Stimulated activated CD8-positive, alpha-beta memory T cell treated with anti-CD3 and anti-CD28 coated beads, Interleukin-12 subunit alpha, Interleukin-12 subunit beta, amount 100 ng/mL, for 24 hours (primary cell): ENCODE results near the gene HSFX3.
"Not testable (repeated sequence)": the region's sequence is repeated elsewhere in the genome, so short reads cannot be mapped to it uniquely, and the experiment has no call there.

ENCODE experiments used
- DNase-seq: peaks from one replicate; pipeline ENCODE4 v3.0.0-alpha.2; 2020; ENCODE audit errors: extremely low read depth

The HSFX3 gene

DNA sequence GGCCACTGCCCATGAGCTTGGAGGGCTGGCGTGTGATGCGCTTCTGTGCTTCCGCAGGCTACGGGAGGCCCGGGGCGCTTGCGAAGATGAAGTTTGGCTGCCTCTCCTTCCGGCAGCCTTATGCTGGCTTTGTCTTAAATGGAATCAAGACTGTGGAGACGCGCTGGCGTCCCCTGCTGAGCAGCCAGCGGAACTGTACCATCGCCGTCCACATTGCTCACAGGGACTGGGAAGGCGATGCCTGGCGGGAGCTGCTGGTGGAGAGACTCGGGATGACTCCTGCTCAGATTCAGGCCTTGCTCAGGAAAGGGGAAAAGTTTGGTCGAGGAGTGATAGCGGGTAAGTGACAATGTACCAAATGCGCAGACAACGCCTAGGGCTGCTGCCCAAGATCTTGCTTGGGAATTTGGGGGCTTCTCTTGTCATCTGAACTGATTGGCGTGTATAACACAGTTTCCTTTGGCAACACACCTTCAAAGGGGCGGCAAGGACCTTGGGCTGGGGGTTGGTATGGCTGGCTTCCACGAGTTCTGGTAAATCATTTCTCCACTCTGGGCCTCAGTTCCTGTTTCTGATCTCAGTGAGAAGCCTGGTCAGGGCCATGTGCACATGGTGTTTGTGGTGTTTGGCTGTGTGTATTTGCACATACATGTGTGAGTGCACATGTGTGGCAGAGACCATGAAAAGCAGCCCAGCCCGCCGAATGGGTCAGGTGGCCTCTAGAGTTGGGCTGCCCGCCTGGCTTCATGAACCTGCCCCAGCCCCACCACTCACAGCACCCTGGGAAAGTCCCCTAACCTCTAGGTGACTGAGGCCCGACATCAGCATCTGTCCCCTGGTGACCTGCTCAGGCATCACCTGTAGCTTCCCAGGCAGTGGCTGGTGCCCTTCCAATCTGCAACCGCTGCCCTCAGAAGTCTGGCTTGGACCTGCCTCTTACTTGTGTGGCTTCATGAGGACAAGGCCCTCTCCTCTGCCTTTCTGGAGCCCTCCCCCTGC, 3.9 kb downstream of the HSFX3 start:
- DNase-seq = not testable (repeated sequence)

DNA sequence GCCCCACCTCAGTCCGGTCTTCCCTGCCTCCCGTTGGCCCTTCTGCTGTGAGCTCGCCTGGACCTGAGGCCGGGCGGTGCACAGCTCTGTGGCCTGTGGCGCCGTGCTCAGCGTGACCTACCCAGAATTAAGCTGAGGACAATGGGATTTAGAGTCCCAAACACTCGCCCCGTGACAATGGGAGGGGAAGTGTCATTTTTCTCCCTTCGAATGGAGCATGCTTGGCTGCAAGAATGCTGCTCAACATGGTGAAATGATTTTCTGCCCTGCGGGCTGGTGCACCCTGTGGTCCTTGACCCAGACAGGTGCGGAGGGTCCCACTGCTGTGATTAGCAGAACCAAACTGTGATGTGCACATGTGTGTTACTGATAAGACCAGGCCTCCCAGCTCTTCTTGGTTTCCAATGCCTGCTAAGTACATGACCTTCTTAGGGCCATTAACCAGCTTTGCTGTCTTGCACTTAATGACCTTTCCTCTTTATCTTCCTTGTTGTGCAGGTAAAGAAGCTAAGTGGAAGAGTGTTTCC, 8.1 kb downstream of the HSFX3 start:
- no peak for DNase-seq

DNA sequence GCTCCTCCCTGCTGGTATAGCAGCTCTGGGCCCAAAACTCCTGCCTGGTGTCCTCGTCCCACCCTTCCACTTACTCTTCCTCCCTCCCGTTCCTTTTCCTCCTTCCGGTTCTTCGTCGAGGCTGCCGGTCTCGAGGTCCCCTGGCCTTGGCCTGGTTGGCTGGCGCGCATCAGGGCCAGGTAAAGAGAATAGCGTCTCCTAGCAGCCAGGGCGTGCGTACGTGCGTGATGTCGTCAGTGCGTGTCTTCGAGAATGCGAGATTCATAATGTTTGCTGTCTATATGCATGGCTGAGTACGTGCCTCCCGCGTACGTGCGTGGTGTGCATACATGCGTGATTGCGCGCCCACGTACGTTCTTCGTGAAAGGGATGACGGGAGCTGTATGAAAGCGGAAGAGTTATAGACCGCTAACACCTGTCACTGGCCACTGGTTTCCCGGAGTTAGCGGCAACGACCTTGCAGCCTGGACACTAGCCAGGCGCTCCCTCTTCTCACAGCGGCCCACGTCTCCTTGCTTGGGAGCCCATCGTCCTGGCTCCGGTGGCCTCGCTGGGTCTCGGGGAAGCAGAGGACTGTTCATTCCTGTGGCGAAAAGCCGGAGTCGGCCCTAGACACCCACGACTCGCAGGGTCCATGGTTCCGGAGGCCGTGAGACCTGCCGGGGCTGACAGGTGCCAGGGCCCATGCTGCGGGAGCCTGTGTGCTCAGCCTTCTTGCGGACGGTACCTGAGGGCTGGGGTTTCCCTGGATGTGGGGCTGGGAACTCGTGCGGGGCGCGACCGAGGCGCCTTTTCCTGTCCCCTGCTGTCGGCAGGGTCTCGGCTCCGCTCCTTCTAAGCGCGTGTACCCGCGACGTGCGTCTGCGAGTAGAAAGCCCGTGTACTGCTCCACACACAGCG, 8.9 kb downstream of the HSFX3 start, which contains the start of gene EOLA1:
Gene EOLA1, plus strand, starts transcription at position 392 of the 900 bp plus-strand sequence. CDS start 4,619 bp downstream, outside the sequence.
- DNase-seq = peak; percentile 71

DNA sequence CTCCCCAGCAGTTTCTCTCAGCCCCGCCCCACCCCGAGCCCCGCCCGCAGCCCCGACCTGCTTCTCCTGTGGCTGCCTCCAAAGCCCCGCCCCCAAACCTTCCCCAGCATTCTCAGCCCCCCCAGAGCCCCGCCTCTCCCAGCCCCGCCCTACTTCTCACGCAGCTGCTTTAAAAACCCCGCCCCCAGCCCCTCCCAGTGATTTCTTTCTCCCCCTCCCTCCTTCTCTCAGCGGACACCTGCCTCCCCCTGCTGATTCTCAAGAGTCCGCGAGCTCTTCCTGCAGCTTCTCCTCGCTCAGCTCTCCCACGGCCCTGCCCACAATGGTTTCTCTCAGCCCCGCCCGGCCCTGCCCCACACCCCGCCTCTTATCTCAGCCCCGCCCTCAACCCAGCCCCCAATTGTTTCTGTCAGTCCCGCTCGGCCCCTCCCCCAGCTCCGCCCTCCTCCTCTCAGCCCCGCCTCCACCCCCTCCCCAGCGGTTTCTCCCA, 9.5 kb downstream of the HSFX3 start:
- DNase-seq = peak; percentile 74

DNA sequence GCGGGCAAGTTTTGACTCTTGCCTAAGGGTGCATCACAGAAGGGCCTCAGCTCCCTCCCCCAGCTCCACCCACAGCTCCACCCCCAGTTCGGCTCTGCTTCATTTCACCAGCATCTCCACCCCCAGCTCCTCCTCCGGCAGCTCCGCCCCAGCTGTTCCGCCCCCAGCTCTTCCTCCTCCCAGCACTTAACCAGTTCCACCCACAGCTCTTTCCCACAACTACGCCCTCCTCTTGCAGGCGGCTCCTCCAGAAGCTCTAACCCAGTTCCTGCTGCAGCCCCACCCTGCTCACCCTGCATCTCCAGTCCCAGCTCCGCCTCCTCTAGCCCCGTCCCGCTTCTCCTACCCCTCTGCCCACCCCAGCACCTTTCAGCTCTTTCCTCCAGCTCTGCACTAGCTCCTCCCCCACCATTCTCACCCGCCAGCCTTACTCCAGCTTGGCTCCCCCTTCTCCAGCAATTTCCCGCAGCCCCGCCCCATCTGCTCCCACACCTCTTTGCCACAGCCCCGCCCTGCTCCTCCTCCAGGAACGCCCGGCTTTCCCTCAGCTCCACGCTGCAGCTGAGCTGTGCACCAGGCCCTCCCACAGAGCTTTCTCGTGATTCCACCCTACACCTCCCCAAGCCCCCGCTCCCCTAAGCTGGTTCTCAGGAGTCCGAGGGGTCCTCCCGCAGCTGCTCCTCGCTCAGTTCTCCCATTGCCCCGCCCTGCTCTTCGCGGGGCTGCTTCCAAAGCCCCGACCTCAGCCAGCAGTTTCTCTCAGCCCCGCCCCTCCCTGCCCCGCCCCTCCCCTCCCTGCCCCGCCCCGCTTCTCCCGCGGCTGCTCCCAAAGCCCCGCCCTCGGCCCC, 10.2 kb downstream of the HSFX3 start:
- peak; percentile 58 for DNase-seq

DNA sequence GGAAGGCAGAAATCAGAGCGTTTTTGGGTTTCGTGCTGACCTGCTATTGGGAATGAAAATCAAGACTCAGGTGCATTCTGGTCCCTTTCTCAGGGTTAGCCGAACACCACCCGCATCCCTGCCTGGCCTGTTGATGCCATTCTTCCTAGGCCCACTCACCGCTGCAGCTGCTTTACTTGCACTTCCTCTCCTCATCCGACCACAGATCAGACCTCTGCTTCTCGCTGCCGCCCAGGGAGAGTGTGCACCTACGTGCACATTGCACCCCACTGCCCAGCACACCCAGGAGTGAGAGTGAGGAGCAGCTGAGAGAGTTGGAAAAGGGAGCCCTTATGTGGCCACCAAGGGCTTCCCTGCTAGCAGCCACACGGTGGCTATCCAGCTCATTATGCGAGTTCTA, 12.2 kb downstream of the HSFX3 start:
- not testable (repeated sequence) for DNase-seq

DNA sequence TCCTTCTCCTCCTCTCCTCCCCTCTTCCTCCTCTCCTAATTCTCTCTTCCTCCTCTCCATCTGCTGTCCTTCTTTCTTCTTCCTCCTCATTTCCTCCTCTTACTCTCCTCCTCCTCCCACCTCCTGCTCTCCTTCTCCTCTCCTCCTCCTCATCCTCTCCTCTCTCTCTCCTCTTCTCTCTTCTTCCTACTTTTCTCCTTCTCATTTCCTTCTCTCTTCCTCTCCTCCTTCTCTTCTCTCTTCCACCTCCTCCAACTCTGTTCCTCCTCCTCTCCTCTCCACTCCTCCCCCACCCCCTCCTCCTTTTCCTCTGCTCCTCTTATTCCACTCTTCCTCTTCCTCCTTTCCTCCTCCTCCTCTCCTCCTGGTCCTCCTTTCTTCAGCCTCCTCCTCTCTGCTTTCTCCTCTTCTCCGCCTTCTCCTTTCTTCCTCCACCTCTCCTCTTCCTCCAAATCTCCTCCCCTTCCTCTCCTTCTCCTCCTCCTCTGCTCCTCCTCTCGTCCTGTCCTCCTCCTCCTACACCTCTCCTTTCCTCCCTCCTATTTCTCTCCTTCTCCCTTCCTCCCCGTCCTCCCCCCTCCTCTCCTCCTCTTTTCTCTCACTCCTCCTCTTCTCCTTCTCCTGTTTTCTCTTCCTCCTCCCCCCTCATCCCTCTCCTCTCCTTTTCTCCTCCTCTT, 14.7 kb downstream of the HSFX3 start:
- not testable (repeated sequence) for DNase-seq

DNA sequence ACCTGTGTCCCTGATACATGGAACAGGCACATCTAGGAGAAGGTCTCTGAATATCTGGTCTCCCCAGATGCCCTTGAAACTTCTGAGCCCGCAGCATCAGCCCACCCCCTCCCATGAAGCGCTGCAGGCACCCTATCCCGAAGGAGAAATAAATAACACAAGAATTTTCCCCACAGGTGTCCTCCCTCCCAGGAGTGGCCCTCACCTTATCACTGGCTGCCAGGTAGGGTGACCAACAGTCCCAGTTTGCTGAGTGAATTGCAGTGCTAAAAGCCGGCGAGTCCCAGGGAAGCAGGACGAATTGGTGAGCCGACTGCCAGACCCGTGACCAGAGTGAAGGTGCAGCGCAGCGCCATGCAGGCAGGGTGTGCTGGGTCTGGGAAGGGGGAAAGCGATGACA, 15.7 kb downstream of the HSFX3 start:
- DNase-seq = not testable (repeated sequence)

DNA sequence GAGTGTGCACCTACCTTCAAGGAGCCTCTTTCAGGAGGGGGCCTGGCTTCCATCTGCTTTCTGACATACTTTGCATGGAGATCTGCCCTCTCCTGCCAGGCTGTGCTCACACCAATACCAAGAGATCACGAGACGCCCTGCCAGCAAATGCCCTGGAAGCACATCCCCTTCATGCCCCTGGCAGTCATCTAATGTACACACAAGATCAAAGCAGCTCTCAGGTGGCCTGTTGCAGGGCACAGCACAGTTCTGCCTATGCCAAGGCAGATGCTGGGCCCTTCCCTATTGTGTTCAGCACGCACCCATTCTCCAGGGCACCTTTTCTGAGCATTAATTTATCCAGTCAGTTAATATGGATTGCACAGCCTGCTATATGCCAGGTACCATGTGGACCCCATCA, 16.9 kb downstream of the HSFX3 start:
- not testable (repeated sequence) for DNase-seq

DNA sequence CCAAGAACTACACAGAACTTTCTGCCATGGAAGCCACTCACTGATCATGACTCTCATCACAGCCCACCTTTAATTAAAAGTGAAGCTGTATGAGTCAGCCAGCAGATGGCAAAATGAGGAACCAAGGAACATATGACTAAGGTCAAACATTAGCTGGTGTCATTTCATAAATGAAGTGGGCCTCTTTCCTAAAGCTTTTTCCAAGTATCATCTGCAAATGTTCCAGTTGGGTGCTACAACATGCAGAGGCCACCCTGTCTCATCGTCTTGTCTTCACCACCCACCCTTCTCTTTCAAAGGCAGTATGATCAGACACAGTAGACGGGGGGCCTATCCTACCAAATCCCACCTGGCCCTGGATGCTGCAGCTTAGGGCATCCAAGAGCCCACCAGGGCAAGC, 18.1 kb downstream of the HSFX3 start:
- DNase-seq = no peak

DNA sequence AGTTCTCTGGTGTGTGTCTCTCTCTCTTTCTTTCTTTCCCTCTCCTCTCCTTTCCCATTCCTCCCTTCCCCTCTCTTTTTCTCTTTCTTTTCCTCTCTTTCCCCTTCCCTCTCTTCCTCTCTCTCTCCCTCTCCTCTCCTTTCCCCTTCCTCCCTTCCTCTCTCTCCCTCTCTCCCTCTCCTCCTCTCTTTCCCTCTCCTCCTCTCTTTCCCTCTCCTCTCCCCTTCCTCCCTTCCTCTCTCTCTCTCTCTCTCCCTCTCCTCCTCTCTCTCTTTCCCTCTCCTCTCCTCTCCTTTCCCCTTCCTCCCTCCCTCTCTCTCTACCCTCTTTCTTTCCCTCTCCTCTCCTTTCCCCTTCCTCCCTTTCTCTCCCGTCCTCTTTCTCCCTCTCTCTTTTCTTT, 21.3 kb downstream of the HSFX3 start:
- no peak for DNase-seq

DNA sequence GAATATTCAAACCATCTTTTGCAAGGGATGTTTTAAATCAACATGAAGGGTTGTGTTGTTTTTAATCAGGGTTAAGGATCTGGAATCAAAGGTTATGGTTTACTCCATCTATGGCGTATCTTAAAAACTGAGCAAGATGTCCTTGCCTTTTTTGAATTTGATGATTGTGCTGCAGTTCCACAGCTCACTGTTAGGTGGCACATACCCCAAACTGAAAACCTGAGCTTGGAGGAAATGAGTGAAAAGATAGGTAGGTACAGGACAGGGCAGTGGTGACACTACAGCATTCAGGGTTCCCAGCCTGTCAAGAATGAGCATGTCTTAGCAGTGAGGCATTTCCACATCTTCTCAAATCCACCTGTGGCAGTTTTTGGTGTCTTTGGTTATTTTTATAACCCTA, 22.0 kb downstream of the HSFX3 start:
- no peak for DNase-seq

DNA sequence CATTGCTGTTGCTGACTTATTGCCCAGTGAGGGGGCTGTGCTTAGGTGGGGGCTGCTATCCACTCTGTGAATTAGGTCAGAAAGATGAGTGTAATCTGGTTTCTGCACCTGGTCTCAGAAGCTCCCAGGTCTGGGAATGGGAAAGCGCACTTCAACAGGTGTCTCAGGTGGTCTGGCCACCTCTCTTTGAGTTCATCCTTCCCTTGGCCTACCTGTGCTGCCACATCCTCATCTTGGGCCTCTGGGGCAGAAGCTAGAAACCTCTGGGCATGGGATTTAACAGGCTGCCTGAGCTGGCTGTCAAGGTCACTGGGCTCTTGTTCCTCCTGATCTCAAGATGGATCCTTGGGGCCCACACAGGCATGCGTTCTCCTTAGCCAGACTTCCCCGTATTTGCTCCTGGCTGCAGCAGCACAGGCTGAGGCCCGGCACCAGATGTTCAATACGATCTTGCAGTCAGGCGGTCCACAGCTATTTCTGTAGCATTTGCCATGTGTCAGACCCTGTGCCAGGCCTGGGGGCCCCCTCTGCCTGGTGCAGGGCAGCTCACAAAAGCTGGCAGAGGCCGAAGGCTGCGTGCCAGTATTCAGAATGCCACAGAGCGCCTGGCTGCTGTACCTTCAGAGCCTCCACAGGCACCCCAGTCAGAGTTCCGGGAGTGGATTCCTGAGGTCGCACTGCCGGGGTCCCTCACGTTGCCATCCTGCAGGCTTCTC, 23.2 kb downstream of the HSFX3 start:
- DNase-seq = not testable (repeated sequence)

DNA sequence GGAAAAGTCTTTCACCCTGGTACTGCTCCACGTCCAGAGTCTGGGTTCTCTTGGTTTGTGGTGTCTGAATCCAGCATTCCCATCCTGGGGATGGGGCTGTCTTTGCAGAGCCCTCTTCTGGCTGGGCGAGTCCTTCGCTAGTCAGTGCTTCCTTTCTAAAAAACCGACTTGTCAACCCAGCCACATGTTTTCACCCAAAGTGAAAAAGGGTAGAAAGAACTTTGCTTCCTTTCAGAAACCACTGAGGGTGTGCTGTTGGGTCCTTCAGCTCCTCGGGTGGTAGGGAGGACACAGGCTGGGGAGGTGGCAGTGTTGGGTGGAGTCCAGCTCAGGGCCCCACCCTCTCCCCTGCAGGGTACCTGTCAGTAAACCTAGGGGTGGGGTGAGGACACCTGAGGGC, 23.8 kb downstream of the HSFX3 start:
- not testable (repeated sequence) for DNase-seq

DNA sequence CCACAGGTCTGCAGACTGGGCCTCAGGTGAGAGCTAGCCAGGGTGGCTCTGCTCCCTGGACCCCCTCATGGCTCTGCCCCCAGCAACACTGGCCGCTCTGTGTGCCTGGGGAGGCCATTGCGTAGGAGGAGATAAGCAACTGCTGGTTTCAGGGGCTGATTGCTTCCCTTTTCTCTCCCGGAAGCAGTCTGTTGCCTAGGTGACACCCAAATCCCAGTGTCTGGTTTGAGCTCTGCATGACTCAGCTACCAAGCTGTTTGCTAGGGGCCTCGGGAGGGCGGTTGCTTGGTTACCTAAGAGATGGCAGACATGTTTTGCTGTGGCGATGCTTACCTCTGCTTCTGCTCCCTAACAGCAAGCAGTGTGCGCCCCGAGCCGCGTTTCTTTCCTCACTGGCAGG, 24.3 kb downstream of the HSFX3 start:
- DNase-seq = not testable (repeated sequence)

DNA sequence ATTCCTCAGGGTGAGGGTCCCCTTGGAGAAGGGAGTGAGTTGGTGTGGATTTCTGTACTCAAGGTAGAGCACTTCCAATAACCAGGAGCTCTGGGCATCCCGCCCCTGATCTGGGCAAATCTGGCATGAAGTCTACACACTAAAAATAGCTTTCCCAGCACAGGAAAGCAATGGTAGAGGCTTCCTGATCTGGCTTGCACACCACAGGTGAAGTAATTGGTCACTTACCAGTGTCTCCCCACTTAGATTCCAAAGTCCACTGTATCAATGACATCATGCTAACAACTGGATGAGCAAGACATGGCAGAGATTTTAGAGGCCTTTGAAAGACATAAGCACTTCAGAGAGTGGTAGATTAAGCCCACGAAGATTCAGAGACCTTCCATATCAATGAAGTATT, 26.8 kb downstream of the HSFX3 start:
- no peak for DNase-seq

DNA sequence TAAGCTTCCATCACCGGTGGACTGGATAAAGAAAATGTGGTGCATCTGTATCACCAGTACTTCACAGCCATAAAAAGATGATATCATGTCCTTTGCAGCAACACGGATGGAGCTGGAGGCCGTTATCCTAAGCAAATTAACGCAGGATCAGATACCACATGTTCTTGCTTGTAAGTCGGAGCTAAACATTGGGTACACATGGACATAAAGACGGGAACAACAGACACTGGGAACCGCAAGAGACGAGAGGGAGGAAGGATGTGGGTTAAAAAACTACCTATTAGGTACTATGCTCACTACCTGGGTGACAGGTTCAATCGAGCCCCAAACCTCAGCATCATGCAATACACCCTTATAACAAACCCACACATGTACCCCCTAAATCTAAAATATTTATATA, 28.3 kb downstream of the HSFX3 start:
- no peak for DNase-seq

DNA sequence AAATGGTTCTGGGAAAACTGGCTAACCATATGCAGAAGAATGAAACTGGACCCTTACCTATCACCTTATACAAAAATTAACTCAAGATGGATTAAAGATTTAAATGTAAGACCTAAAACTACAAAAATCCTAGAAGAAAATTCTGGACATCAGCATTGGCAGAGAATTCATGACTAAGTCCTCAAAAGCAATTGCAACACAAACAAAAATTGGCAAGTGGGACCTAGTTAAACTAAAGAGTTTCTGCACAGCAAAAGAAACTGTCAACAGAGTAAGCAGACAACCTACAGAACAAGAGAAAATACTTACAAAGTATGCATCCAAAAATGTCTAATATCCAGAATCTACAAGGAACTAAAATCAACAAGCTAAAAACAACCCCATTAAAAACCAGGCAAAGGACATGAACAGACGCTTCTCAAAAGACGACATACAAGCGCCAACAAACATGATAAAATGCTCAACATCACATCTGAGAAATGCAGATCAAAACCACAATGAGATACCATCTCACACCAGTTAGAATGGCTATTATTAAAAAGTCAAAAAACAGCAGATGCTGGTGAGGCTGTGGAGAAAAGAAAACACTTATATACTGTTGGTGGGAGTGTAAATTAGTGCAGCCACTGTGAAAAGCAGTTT, 29.0 kb downstream of the HSFX3 start:
- not testable (repeated sequence) for DNase-seq

DNA sequence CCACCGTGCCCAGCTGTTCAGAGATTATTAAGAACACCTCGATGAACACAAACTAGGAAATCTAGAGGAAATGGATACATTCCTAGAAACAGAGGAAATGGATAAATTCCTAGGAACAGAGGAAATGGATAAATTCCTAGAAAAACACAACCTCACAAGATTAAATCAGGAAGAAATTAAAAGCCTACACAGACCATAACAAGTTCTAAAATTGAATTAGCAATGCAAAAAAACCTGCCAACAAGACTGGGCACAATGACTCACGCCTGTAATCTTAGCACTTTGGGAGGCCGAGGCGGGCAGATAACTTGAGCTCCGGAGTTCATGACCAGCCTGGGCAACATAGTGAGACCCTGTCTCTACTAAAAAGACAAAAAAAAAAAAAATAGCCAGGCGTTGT, 31.5 kb downstream of the HSFX3 start:
- DNase-seq = no peak
